Activated CD4-positive, alpha-beta T cell treated with anti-CD3 and anti-CD28 coated beads, Interleukin-2, amount 50 U/mL, for 4 hours (primary cell): ENCODE data around the gene BPHL.
"Not testable (repeated sequence)": the region's sequence is repeated elsewhere in the genome, so short reads cannot be mapped to it uniquely, and the experiment has no call there.

ENCODE experiments used
- DNase-seq, 2 experiments: peaks; one replicate each; pipeline ENCODE4 v3.0.0-alpha.2; 2020

BPHL gene

GRCh38 chr6:3157131-3157933 is 38.8 kb downstream of the BPHL start, which contains the start of gene TUBB2A:
TSS of gene TUBB2A (minus strand) at chr6:3157544. CDS start at chr6:3157463, 81 bp downstream.
- DNase-seq = peak; percentile 82 to 83

GRCh38 chr6:3159805-3160781 is 41.6 kb downstream of the BPHL start:
- DNase-seq = peak; percentile 63 to 64

GRCh38 chr6:3162067-3162497 is 43.6 kb downstream of the BPHL start:
- no peak for DNase-seq

GRCh38 chr6:3162565-3163247 is 44.2 kb downstream of the BPHL start:
- peak; percentile 24 to 28 for DNase-seq

GRCh38 chr6:3163248-3163594 is 44.7 kb downstream of the BPHL start:
- DNase-seq = no peak

- DNase-seq = no peak
Measured at GRCh38 chr6:3164388-3164787, 45.9 kb downstream of the BPHL start.

- no peak for DNase-seq
Measured at GRCh38 chr6:3165631-3166534, 47.4 kb downstream of the BPHL start.

GRCh38 chr6:3166535-3167225 is 48.2 kb downstream of the BPHL start:
- not testable (repeated sequence) for DNase-seq

- DNase-seq = not testable (repeated sequence)
Measured at GRCh38 chr6:3168046-3168445, 49.5 kb downstream of the BPHL start.

- DNase-seq = not testable (repeated sequence)
Measured at GRCh38 chr6:3170676-3171075, 52.2 kb downstream of the BPHL start.

- DNase-seq = not testable (repeated sequence)
Measured at GRCh38 chr6:3171313-3172175, 53.0 kb downstream of the BPHL start.

GRCh38 chr6:3172789-3173188 is 54.3 kb downstream of the BPHL start:
- not testable (repeated sequence) for DNase-seq

- DNase-seq = not testable (repeated sequence)
Measured at GRCh38 chr6:3173636-3174089, 55.2 kb downstream of the BPHL start.

GRCh38 chr6:3175715-3176402 is 57.3 kb downstream of the BPHL start:
- DNase-seq = no peak

- DNase-seq = peak; percentile 23 to 32
Measured at GRCh38 chr6:3176562-3177355, 58.2 kb downstream of the BPHL start.

GRCh38 chr6:3178666-3179065 is 60.2 kb downstream of the BPHL start:
- DNase-seq = not testable (repeated sequence)

GRCh38 chr6:3179945-3180344 is 61.4 kb downstream of the BPHL start:
- not testable (repeated sequence) for DNase-seq

- DNase-seq = no peak
Measured at GRCh38 chr6:3181105-3181504, 62.6 kb downstream of the BPHL start.

- DNase-seq = no peak
Measured at GRCh38 chr6:3183066-3183465, 64.6 kb downstream of the BPHL start.
